HG02938 (cell line): ENCODE measurements around the gene PNPLA1.

ENCODE experiments used
- ATAC-seq: cut with Tn5 transposase; IDR thresholded peaks from one replicate; pipeline ENCODE4 v1.9.1; 2021; ENCODE audit warnings: mild to moderate bottlenecking, moderate library complexity; ENCODE audit not compliant: unreplicated experiment

PNPLA1 gene

DNA sequence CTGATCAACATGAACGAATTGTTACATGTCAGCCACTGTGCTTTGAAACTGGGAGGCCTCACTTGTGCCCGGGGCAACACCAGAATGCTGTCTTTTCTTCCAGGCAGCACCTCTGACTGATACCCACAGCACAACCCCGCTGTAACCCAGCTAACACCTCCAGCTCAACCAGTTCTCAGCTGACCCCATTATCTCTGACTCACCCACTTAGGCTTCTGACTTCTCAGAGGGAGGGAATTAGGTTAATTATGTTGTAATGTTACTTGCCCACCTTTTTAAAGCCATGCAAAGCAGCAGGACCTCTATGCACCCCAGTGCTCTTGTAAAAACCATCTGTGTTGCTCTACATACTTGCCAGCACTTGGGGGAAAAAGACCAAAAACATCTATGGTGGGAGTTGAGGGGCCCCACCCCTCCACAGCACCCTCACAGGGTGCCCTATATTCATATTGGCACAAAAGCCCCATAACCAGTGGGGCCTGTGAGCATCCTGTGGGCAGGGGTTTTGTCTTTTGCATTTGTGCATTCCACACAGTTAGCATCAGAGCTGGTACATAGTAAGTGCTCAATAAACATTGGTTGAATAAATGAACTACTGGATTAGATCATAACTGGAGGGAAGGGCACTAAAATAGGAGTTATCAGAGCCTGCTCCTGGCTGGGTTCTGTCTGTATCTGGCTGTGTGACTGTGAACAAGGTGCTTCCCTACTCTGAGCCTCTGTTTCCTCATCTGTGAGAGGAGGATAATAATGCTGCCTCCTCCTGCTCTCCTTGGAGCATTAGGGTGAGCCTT, 44.6 kb downstream of the PNPLA1 start:
- no peak for ATAC-seq

GRCh38 chr6:36315921-36316320, 46.1 kb downstream of the PNPLA1 start:
- no peak for ATAC-seq

- no peak for ATAC-seq
These were observed 47.8 kb downstream of the PNPLA1 start for GRCh38 chr6:36317623-36318022.

DNA sequence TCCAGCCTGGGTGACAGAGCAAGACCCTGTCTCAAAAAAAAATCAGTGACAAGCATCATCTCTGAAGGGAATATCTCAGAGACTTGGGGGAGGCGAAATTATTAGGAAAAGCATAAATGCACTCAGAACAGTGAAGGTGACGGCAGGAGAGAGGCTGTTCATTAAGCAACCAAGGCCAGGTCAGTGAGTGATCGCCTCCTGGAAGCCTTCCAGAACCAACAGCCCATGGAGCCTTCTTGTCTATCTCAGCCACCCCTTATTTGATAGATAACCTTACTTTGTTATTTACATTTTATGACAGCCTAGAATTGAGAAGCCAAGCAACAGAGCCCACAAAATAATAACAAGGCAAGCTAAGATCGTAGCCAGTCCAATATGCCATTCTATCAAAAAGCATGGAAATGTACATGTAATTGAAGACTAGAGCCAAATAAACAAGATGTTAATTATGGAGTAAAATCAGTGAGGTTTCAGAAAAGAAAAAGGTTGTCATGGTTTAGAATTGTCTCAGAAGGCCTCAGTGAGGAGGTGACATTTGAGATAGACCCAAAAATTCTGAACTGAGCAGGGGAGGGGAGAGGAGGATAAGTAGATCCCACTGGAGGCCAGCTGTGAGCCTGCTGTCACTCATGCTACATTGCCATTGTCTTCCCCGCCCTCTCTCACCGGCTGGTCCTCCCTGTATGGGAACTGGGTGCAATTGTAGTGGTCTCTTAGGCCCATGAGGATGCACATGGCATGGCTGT, 49.0 kb downstream of the PNPLA1 start:
- ATAC-seq = no peak

- ATAC-seq = no peak
These were observed 49.5 kb downstream of the PNPLA1 start for GRCh38 chr6:36319436-36319762.

GRCh38 chr6:36319821-36320220, 50.0 kb downstream of the PNPLA1 start:
- ATAC-seq = no peak

- ATAC-seq = no peak
These were observed 50.6 kb downstream of the PNPLA1 start for GRCh38 chr6:36320475-36320874.

- ATAC-seq = no peak
These were observed 52.7 kb downstream of the PNPLA1 start for GRCh38 chr6:36322591-36322990.

GRCh38 chr6:36323062-36323461, 53.2 kb downstream of the PNPLA1 start:
- ATAC-seq = no peak

- no peak for ATAC-seq
These were observed 54.3 kb downstream of the PNPLA1 start for GRCh38 chr6:36324191-36324590.

DNA sequence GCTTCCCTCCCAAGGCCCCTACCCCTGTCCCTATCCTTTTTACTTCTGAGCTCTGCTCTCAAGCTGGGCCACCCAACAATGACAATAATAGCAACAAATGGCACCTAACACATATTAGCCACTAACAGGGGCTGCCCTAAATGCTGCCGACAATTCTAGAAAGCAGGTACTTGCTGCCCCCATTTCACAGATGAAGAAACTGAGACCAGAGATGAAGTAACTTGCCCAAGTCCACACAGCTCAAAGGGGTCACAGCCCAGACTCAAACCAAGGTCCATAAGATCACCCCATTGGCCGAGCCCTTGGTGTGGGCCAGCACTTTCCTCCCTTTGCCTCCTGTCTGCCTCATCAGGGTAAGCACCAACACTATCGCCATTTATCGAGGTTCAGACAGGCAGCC, 54.9 kb downstream of the PNPLA1 start:
- no peak for ATAC-seq

DNA sequence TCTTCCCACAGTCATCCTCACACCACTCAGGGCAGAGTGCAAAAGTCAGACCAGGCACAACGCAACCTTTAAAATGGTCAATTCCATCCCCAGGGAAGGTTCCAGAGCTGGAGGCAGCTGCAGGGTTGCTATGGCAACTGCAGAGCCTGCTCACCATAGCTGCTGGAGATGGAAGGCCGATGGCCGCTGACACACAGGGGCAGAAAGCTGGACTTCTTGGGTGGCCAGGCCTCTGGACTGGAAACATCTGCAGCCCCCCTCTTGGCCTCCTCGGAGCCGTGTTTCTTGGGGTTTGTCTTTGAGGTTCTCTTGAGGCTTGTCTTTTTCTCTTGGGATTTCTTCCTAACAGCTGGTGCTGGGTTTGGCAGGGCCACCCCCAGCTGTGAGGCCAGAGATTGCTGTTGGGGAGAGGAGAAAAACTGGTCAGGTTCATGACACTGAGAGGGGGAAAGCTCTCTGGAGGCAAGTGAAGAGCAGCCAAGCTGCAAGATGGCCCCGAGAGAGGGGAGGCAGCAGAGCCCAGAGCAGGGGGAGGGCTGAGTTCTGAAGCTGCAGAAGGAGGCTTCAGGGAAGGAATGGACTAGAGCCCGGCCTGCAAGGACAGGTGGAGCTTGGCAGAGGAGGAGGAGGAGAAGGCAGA, 56.6 kb downstream of the PNPLA1 start:
- ATAC-seq = no peak

- ATAC-seq = no peak
These were observed 57.5 kb downstream of the PNPLA1 start for GRCh38 chr6:36327226-36327918.

DNA sequence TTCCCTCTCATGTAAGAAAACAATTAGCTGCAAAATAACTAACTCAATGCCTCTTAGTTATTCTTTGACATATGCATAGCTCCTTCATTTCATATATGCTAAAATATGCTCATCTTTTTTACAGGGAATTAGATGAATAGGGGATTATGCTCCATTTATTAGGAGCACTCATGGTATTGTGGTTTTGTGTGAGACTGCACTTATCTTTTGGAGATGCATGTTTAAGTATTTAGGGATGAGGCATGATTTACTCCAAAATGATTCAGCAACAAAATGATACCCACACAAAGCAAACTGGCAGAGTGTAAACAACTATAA, 58.0 kb downstream of the PNPLA1 start:
- ATAC-seq = no peak

- no peak for ATAC-seq
These were observed 58.7 kb downstream of the PNPLA1 start for GRCh38 chr6:36328600-36328999.

DNA sequence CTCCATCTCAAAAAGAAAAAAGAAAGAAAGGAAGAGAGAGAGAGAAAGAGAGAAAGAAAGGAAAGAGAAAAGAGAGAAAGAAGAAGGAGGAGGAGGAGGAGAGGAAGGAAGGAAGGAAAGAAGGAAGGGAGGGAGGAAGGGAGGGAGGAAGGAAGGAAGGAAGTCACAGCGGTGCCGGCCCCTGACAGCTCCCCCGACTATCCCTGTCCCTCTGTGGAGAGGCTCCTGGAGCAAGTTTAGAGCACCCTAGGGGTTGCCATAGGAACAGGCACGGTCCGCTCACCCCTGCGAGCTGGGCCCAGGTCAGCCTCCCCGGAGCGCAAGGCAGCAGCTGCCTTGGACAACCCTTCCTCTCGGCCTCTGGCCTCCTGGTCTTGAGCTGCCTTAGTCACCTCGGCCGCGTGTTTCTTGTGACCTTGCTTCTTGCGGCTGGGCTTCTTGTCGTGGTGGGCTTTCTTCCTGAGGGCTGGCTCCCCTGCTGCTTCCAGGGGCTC, 60.0 kb downstream of the PNPLA1 start:
- ATAC-seq = no peak

- ATAC-seq = no peak
These were observed 60.5 kb downstream of the PNPLA1 start for GRCh38 chr6:36330366-36330765.

DNA sequence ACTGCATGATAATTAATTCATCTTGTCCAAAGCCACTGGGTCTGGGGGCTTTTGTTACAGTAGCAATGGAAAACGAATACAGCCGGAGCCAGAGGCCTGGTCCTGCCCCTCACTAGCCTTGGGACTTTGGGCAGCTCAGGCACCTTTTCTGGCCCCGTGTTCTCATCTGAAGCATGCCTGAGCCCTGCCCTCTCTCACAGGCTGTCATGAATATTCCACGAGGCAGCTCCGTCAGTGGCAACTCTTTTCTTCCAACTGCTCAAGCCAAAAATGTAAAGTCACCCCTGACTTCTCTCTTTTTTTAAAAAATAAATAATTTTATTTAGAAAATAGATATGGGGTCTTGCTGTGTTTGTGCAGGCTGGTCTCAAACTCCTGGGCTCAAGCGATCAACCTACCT, 61.5 kb downstream of the PNPLA1 start:
- no peak for ATAC-seq

DNA sequence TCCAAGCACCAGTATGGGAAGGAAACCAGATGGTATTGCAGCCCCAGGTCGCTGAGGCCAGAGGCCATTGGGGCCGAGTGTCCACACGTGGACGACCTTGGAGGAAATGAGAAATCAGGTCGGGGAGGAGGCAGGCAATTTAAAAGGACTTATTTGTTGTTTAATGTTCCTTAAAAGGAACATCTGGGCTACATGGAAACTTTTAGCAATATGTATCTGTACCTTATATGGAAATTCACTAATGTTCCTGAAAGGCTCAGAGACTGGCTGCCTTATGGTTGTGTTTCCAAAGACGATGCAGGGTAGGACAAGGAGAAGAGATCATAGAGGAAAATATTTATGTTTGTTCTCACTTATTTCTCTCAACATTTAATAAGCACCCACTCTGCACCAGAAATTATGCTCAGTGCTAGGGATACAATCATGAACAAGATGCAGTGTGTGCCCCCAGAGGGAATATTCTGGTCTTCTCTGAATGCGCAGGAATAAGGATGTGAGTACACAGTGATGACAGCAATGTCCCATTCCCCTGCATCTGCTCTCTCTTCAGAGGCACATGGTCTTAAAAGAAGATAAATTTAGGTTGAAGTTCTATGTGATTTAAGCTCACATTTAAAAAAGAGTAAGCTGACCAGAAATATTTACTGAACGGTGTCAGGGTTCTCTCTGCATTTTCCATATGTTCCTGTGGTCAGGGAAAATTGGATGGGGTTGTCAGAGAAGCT, 63.5 kb downstream of the PNPLA1 start:
- ATAC-seq = no peak

DNA sequence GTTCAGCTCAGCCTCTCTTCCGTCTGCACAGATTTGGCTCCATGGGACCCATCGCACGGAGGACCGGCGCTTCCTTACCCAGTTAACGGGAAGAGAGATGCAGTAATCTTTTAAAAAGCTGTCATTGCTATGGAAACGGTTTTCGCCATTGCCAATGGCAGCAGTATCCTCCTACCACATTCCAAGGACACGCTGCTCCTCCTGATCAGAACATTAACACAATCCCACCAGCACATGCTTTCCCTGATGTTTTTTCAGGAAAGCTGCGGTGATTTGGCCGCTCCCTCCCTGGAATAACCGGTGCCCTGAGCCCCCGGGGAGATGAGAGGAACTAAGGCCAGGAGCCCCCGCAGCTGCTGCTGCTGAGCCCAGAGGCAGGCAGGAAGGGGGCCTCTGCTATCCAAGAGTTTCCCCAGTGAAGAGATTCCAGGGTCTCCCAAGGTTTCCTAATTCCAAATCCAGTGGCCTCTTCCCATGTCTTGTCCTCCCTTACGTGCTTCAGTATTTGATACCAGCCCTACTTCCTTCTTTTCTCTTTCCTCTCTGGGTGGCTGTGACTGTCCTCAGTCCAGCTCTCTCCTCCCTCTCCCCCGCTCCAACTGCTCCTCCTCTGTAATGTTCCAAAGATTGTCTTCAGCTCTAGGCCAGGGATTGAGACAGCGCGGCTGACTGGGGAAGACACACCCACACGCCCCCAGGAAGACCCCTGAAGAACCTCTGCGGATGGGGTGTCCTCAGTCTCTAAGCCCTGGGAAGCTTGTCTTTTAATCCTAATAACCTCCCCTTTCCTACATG, 64.3 kb downstream of the PNPLA1 start:
- ATAC-seq = no peak
